GM18507 (cell line): Measurements from ENCODE around the gene NOG.

ENCODE experiments used
- DNase-seq: peaks from one replicate; pipeline ENCODE4 v3.0.0; 2011; ENCODE audit warnings: low read depth; ENCODE audit not compliant: insufficient read length; ENCODE audit errors: extremely low spot score
- FAIRE-seq: peaks from 2 replicates; lab custom pipeline; 2011; peaks lifted over from hg19 to GRCh38; lab: Jason Lieb, UNC

The NOG gene

GRCh38 chr17:56595831-56596690, 2.6 kb downstream of the NOG start:
- no peak for DNase-seq
- no peak for FAIRE-seq

DNA sequence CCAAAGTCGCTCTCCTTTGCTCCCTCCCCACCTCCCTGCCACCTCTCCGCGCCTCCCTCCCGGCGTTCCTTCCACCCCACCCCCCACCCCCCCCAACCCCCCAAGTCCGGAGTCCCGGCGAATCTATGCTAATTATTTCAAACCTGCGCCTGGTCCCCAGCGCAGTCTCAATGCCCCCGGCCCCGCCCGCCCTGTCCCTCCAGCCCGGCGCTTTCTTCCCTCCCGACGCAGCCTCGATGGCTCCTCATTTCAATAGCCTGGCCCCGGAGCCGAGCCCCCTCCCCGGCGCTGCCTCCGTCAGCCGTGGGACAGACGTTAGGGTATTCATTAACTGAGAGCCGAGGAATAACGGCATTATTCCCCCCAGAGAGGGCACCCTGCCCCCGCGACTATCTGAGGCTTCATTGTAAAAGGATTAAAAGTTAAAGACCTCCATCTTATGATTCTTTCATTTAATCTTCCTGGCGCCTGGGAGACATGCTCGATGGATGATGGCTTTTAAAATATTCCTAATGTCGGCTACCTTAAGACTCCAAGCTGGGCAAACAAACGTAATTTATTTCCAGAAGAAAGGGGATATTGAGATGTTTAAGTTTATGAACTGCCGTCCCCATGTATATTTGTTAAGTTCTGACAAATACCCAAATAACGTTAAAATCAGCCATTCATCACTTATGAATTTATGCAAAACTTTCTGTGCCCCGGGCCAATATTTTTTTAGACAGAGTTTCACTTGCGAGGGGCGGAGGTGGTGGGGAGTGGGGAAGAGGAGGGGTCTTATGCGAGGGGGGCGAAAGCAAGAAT, 3.4 kb downstream of the NOG start:
- FAIRE-seq = no peak
- DNase-seq = no peak

DNA sequence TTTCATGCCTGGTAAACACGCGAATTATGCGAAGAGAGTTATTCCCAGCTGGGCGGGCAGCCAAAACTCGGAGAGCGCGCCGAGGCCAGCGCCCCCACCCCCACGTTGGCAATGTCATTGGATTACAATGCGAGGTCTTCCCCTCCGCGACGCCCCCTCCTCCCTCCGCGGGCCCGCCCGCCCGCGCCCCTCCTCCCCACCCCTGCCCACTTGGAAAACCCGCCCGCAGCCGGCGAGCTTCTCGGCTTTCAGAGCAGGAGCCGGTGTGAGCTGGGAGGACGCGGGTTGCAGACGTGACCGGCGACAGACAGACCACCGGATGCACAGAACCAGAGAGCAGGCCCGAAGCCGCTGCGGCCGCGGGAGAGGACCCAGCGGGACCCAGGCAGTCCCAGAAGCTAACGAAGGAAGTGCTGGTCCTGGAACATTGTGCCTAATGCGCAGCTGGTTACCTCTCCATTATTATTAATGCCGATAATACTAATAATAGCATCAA, 4.0 kb downstream of the NOG start:
- no peak for FAIRE-seq
- no peak for DNase-seq

GRCh38 chr17:56598466-56598865, 5.0 kb downstream of the NOG start:
- no peak for FAIRE-seq
- DNase-seq = no peak

DNA sequence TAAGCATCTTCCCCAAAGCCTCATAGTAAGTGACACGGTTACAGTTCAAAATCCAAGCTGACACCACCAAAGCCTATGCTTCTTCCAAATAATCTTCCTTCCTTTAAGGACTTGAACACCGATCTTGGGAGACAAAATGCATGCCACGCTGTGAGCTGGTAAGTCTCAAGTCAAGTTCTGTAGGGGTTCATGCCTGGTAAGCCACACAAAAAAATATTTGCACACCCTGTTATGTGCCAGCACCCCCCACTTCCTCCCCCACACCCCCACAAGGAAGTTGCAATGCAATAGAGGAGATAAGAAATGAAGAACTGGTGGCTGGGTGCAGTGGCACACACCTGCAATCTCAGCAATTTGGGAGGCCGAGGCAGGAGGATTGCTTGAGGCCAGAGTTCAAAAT, 5.6 kb downstream of the NOG start:
- DNase-seq = no peak

DNA sequence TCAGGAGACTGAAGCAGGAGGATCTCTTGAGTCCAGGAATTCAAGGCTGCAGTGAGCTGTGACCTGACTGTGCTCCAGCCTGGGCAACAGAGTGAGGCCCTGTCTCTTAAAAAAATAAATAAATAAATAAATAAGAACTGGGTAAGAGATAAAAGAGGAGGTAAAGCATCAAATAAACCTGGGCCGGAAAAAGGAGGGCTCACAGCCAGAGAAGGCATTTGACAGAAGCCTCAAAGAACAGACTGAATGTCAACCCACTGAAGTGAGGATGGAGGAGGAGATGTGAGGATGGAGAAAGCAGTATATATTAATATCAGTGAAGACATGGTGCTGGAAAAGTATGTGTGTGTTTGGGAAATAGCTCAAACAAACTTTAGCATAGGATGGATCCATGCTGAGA, 6.1 kb downstream of the NOG start:
- DNase-seq (no peak), FAIRE-seq (no peak)

More for the DNA sequence above, 5.6 kb downstream of the NOG start:
- FAIRE-seq = no peak

DNA sequence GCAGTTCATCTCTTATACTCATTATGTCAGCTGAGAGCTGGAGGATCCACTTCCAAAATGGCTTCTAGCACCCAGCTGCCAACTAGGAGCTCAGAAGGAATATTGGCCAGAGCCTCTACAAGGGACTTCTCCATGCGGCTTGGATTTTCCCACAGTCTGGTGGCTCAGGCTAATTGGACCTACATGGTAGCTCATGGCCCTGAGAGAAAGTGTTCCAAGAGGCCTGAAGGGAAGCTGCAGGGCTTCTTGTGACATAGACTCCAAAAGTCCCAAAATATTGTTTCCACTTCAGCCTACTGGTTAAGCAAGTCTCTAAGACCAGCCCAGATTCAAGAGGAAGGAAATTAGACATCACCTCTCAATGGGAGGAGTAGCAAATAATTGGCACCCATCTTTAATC, 6.8 kb downstream of the NOG start:
- DNase-seq (no peak), FAIRE-seq (no peak)

- DNase-seq (no peak), FAIRE-seq (no peak)
Observed at GRCh38 chr17:56601591-56601990, 8.1 kb downstream of the NOG start.

- DNase-seq (no peak), FAIRE-seq (no peak)
Observed at GRCh38 chr17:56602292-56603130, 9.0 kb downstream of the NOG start.

DNA sequence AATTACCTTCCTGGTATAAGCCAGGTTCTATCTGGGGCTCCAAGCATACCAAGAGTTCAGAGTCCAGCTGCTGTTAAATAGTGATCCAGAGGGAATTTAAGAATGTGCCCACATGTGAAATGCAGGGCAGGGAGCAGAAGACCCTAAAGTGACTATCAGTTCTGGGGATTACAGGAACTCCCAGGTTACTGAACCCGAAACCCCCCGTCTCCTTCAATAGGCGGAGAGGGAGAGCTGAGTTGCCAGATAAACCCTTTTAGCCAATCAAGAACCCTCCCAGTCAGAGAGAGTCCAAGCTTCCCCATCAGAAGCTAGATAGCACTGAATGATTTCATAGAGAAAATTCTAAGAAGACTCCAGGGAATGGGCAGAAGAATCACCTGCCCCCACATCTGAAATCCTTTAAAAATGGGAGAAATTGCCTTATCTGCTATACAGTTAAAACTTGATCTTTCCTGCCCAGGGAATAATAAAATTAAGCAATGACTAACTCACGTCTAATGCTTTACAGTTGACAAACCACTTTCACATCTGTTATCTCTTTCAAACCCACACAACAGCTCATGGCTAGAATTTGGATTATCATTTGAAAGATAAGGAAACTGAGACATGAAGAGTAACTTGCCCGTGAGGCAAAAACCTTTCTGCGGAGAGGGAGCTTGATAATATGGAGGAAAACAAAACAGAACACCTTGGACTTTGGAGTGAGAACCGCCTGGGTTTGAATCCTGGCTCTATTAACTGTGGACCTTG, 10.2 kb downstream of the NOG start:
- FAIRE-seq = no peak
- no peak for DNase-seq

DNA sequence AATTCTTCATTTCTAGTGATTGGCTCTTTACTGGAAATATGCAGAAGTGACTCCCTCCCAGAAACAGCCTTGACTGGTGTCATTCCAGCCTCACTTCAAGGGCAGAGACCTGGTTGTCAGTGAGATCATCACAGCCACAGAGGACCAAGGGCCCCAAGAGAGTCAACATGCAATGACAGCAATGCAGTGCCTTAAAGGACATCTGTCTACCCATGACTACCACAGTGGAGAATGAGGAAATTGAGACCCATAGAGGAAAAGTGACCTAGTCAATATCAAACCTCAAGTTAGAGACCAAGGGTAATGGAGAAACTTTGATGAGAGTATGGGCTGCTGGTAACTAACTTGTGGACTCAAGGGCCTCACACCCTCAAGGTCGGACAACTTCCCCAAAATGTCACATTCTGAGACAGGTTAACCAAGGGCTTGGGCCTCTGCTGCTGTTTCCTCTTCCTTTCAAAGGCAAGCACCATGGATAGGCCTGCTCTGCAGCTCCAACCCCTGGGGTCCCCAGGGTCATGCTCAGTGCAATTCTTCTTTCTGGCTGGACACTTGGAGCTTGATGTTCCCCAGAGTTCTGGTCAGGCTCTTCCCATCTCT, 11.3 kb downstream of the NOG start:
- DNase-seq = no peak
- no peak for FAIRE-seq

- FAIRE-seq (no peak), DNase-seq (no peak)
Observed at GRCh38 chr17:56608944-56609343, 15.4 kb downstream of the NOG start.

DNA sequence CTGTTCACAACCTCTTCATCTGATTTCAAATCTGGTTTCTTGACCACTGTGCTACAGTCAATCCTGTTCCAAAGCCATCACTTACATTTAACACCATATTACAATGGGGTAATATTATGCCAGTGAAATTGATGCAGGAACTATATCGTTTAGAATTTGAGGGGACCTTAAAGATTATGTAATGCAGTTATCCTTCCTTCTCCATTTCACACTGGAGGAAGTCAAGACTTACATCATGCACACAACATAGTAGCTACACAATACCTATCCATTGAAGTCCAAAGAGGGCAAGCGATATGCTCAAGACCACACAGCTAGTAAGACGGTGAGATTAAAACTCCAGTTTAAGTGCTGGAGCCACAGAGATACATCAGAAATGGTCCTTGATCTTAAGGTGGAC, 16.8 kb downstream of the NOG start:
- DNase-seq = no peak
- no peak for FAIRE-seq

DNA sequence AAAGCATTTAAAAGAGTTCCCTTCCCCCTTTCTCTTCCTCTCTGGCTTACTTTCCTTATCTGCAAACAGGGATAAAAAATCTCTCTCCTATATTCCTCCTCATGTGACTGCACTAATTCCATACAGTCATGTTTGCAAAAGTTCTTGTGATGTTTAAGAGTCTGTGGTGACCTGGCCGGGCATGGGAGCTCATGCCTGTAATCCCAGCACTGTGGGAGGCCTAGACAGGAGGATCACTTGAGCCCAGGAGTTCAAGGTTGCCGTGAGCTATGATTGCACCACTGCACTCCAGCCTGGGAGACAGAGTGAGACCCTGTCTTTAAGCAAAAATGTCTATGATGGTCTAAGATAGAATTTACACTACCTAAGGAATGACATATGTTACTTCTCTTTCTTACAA, 19.6 kb downstream of the NOG start:
- DNase-seq (no peak), FAIRE-seq (no peak)

DNA sequence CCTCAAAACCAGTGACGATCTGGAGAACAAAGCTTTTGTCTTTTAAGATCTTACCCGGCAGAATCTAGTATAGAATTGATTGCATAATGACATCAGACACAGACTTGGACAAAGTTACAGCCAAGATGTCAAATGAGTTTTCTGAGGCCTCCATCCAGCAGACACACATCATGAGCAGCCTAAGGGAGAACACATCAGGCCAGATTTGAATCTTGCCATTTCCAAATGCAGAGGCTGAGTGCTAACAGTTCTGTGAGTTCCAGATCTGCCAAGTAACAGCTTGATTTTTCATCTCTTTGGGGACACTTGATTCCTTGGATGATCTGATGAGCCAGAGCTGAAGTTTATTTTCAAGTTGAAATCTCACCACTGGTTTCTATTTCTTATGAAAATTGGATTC, 21.0 kb downstream of the NOG start:
- FAIRE-seq (no peak), DNase-seq (no peak)

DNA sequence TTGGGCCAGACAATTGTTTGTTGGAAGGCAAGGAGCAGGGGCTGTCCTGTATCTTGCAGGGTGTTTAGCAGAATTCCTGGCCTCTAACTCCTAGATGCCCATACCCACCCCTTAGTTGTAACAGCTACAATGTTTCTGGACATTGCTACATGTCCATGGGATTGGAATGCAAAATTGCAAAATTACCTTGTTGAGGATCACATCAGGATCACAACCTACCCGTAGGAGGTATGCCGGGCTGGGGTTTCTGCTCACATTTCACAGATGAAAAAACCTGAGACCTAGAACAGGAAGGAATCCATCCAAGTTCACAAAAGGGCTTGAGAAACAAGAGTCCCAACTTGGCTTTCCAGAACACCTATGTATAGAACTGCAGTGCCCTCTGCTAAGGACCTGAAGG, 22.7 kb downstream of the NOG start:
- no peak for DNase-seq
- FAIRE-seq = no peak

- DNase-seq (no peak), FAIRE-seq (no peak)
Observed at GRCh38 chr17:56623383-56623782, 29.9 kb downstream of the NOG start.

DNA sequence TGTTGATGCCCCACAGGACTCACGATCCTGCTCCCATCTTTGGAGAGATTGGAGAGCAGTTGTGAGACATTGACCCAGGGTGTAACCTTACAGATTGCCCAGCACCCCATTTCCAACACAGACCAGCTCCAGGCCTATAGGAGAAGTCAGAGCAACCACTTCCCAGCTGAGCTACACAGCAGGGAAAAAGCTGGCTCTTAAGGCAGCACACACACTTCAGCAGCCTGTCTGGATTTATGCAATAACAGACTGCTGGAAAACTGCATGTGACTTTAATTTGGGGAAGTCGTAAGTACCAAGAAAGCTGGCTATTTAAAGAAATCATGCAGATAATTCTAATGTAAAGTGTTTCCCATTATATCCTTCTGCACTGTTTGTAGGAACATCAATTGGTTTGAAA, 30.8 kb downstream of the NOG start:
- FAIRE-seq = no peak
- no peak for DNase-seq

- DNase-seq (no peak), FAIRE-seq (no peak)
Observed at GRCh38 chr17:56624912-56625311, 31.4 kb downstream of the NOG start.
